GM13976 (cell line): ENCODE results near the gene NDRG3.
A peak's percentile ranks its signal among the peaks of the same experiment; 100 is the strongest.

Experiments
- DNase-seq: peaks from one replicate; pipeline ENCODE4 v3.0.0; 2012; ENCODE audit warnings: low spot score
- in situ Hi-C: fragments of 300-500 bp; cut with MboI; formaldehyde crosslinking; loops from one replicate; pipeline ENCODE4 v1.12.0; 2022; ENCODE audit warnings: low sequenced_read_pairs, mixed read lengths, inconsistent platforms; ENCODE audit not compliant: unreplicated experiment
- TF ChIP-seq, protein P1 (sequence below): IDR thresholded peaks from 2 replicates; pipeline ENCODE4 v1.5.1; 2012; ENCODE audit warnings: borderline replicate concordance, mild to moderate bottlenecking; ENCODE audit not compliant: insufficient read depth; ENCODE audit errors: extremely low read depth, missing control alignments, control extremely low read depth

Gene NDRG3

DNA sequence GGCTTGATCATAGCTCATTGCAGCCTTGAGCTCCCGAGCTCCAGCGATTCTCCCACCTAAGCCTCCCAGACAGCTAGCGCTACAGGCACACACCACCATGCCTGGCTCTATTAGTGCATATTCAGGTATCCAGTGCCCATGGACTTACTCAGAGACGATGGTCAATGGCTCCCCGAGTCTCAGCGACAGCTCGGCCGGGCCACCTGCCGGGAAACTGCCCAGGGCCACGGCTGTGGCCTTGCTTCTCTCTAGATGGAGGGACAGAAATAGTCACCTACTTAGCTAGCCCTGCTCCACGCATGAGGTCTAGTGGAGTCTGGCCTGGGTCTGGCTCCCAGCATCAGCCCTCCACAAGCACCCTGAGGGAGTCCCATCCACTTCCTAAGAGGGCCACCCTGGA is 111.5 kb downstream of the NDRG3 start:
- in situ Hi-C loops: no loop called here
- TF ChIP-seq, protein P1, sequence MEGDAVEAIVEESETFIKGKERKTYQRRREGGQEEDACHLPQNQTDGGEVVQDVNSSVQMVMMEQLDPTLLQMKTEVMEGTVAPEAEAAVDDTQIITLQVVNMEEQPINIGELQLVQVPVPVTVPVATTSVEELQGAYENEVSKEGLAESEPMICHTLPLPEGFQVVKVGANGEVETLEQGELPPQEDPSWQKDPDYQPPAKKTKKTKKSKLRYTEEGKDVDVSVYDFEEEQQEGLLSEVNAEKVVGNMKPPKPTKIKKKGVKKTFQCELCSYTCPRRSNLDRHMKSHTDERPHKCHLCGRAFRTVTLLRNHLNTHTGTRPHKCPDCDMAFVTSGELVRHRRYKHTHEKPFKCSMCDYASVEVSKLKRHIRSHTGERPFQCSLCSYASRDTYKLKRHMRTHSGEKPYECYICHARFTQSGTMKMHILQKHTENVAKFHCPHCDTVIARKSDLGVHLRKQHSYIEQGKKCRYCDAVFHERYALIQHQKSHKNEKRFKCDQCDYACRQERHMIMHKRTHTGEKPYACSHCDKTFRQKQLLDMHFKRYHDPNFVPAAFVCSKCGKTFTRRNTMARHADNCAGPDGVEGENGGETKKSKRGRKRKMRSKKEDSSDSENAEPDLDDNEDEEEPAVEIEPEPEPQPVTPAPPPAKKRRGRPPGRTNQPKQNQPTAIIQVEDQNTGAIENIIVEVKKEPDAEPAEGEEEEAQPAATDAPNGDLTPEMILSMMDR: no peak
- no peak for DNase-seq

DNA sequence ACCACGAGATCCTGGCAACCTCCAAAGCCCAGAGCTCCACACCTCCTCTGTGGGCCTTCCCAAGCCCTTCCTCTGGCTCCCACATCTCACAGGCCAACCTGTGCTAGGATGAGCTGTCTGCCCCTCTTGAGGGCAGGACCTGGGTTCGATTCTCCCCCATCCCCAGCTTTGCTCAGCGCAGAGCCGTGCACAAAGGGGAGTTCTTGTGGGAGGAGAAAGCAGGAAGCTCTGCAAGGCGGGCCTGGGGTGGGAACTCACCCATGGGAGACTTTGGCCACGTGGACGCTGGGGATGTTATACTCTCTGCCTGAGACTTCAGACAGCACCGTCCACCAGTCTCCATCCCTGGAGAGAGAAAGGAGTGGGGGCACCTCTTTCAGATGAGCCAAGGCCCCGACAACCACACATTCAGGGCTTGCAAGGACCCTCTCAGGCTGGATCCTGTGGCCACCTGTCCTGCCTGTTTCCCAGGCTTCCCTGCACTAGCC is 112.6 kb downstream of the NDRG3 start:
- in situ Hi-C loops: no loop called here
- DNase-seq: no peak
- TF ChIP-seq, protein P1: no peak

DNA sequence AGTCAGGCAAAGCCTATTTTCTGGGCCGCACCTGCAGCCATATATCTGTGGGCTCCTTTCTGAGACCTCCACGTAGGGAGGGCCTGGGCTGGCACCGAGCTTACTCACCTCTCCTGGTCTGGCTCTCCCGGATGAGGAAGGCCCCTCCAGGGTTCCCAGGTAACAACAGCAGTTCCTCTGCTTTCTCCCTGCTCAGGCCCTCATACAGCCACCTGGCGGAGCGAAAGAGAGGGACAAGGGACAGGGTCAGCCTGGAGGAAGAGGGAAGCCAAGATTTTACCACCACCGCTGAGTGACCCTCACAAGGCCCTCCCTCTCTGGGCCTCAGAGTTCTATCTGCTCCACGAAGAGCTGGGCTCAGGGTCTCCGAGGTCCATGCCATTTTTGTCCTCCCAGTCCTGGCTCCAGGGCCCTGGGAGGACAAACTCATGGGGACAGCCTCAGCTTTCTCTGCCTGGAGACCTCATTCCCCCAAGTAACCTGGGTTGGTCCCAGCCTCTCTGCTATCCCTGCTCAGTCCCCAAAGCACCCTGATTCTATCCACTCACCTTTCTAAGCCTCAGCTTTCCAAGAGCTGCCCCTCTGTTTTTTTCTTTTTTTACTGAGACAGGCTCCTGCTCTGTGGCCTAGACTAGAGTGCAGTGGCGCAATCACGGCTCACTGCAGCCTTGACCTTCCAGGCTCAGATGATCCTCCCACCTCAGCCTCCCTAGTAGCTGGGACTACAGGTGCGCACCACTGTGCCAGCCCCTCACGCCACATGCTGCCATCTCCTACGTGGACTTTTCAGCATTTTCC is 113.2 kb downstream of the NDRG3 start:
- TF ChIP-seq, protein P1: no peak
- in situ Hi-C loops: no loop called here
- DNase-seq: no peak

DNA sequence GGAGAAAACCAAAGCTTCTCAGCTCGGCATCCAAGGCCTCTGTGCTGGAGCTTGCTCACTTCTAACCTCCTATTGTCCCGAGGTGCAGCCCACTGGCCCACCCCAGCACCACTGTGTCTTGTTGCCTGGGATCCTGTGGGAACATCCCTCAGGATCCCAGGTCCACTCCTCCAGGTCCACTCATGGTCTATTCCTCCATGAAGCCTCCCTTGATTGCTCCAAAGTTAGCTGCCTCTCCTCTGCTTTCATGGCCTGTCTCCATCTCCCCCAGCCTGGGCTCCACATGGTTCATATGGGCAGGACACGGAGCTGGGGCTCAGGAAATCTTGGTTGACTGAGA is 113.8 kb downstream of the NDRG3 start:
- DNase-seq: no peak
- TF ChIP-seq, protein P1: no peak
- in situ Hi-C loops: no loop called here

DNA sequence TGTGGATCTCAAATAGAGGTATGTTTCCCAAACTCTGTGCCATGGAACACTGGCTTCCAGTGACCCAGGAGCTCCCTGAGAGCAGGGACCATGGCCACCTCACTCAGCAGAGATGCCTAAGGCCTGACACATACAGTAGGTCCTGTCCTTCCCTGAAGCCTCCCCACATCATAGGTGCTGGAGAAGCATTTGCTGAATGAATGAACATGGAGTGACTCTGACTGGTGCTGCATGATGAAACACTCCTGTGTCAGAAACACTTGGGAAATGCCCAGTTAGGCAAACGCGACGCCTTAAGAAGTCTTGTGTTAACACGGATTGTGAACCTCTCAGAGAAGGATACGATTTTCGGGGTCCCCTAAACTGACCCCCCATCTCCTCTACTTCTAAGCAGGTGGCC is 114.2 kb downstream of the NDRG3 start:
- in situ Hi-C loops: no loop called here
- no peak for DNase-seq
- TF ChIP-seq, protein P1: no peak

DNA sequence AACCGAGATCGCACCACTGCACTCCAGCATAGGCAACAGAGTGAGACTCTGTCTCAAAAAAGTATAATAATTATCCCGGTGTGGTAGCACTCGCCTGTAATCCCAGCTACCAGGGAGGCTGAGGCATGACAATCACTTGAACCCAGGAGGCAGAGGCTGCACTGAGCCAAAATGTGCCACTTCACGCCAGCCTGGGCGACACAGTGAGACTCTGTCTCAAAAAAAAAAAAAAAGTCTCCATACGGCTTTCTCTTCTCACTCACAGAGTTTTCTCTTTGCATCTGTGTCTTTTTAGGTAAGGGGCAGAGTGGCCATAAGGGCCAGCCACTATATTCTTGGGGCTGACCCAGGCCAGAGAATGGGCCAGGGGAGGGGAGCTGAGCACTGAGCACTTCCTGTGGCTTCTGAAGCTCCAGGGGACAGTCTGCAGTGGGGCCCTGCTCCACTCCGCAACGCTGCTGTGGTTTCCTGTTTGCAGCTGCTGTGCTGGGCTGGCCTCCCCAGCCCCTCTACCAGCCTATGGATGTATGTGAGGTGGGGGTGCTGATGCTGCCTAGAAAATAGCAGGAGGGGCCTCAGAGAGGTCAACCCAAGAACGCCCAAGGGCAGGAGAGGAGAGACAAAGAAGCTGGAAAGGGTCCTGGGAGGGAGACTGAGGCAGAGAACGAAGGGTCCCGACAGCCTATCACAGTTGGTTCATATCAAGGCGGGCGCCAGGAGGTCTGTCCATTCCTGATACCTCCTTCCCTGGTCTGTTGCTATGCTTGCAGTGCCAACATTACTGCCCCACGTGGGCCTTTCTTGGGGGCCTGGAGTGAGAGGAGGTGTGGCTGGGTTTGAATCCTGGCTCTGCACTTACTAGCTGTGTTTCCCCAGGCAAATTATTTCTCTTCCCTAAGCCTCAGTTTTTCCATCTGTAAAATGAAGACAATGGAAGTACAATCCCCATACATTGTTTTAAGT is 115.9 kb downstream of the NDRG3 start:
- in situ Hi-C loops: no loop called here
- TF ChIP-seq, protein P1: no peak
- peak; percentile 69 for DNase-seq
